TTC549 (cell line): ENCODE data around the gene LZTS2.

Experiments
- FAIRE-seq: peaks from 2 replicates; lab custom pipeline; 2012; peaks lifted over from hg19 to GRCh38; lab: Jason Lieb, UNC

The LZTS2 gene

DNA sequence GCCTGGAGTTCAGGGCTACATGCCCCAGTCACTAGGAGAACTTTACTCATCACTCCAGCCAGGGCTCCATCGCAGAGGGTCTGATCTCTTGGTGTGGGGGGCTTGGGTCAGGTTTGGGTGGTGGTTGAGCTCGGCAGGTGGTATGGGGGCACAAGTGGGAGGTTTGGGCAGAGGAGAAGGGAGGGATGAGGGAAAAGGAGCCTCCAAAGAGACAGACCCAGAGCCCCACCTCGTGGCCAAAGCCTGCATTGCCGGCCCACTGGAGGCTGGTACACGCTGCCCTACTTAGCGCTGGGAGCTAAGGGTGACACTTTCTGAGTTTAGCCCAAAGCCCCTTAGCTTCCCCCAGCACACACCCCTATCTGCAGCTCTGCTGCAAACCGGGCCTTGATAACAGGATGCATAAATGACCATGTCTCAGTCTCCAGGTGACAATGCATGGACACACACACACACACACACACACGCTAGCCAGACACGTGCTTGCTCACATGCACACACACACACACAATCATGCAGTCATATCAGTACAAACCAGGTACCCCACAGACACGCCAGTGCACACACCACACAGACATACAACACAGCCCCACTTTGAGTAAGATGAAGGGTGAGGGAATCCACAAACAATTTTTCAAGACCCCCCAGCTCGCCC lies 14.7 kb downstream of the LZTS2 start:
- FAIRE-seq: no peak

DNA sequence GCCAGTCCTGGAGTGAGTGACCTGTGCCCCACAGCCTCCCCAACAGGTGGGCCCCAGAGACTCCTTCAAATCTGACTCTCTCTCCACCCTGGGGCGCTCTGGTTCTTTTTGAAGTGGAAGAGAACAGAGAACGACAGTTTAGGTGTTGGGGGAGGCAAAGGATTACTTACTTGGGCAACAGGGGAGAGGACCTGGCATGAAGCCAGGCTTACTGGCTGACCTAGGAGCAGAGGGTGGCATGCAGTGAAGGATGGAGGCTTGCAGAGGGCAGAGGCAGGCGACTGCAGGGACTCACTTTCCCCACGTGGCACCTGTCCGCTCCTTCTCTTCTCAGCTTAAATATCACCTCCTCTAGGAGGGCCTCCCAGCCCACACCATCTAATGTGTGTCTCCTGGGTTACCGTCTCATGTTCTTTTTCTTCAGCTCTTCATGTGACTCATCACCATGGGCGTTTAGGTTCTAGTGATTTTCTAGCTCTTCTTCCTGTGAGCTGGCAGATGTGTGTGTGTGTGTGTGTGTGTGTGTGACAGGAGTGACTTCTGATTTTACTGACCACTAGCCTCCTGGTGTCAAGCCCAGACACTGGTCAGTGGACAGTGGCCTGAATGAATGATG lies 15.5 kb downstream of the LZTS2 start:
- no peak for FAIRE-seq

DNA sequence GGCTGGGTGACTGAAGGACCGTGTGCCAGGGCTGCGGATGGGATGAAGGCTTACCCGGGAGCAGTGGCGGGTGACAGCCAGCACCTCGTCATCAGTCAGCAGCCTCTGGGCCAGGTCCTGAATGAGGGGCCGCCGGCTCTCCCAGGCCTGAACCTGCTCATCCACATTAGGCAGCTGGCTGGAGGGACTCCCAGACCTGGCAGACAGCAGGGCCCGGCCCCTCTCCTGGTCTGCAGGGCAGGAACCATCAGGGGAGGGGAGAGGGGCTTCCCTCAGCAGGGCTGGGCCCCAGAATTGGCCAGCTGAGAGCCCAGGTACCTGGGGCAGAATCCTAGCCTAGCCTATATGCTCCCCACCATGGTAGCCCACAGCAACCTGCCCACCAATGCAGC lies 16.0 kb downstream of the LZTS2 start:
- FAIRE-seq: no peak

DNA sequence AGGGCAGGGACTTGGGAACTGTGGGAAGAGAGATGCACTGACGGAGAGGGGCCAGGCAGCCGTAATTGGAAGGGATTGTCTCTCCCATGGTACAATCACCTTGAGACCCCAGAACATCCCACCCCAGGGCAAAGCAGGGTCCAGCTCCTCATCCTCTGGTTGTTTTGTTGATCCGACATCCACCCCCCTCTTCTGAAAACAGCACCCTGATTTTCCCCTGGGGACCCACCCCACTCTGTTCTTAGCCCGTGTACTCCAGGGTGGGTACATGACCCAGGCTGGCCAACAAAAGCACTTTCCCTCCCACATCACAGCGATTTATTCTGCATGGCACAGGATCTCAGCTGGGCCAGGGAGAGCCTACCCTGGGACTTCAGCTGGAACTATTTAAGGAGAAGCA lies 17.2 kb downstream of the LZTS2 start:
- no peak for FAIRE-seq

DNA sequence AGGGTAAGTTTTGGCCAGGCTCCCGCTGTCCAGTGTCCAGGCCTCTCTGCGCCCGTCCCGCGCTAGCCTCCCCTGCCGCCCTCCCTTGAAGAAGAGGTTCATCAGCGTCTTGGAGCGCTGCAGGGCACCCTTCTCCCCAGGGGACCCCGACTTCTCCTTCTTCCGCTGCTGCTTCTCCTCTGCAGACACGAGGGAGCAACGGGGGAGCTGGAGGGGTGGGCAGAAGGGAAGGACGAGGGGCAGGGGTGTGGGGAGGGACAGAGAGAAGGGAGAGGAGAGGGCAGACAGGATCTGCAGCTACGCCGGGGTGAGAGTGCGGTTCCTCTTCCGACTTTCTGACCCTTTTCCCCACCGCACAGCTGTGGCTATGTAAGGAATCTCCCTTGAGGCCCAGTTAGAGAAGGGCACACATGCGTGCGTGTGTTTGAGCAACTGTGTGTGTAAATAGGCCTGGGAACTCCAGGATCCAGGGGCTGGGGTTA lies 18.6 kb downstream of the LZTS2 start:
- no peak for FAIRE-seq

DNA sequence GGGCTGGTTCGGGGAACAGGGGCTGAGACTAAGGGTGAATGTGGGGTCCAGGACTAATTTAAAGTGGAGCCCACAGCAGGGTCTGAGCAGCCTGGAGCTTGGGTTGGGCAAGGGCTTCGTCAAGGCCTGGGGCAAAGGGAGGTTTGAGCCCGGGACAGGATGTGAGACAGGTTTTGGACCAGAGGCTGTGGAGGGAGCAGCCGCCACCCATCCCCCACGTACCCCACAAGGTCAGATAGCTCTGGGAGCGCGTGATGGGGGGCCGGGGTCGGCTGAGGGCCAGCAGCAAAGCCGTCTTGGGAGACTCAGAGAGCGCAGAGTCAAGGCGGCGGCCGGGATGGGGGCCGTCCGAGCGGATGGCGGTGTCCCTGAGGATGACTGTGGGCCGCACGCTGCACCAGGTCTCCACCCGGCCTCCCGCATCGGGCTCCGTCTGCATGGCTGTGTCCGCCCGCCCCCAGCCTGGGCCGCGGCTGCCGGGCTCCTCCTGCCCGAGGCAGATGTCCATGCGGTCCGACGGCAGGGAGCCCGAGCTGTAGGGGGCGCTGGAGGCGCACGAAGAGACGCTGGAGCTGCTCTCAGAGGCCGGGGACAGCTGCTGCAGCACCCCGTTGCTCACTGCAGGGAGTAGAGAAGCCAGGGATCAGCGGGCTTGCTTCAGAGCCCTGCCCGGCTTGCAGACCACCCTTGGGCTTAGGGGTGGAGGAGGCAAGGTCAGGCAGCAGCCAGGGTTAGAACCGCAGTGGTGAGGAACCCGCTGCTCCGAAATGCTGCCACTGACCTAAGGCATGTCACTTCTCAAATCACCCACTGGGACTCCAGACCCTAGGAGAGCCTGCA lies 19.2 kb downstream of the LZTS2 start:
- no peak for FAIRE-seq

DNA sequence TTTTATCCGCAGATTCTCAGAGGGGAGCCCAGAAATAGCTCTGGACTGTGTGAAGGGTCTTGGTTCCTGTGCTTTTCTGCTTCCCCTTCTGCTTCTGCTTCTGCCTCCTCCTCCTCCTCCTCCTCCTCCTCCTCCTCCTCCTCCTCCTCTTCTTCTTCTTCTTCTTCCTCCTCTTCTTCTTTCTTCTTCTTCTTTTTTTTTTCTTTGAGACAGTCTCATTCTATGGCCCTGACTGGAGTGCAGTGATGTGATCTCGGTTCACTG lies 19.8 kb downstream of the LZTS2 start:
- no peak for FAIRE-seq

DNA sequence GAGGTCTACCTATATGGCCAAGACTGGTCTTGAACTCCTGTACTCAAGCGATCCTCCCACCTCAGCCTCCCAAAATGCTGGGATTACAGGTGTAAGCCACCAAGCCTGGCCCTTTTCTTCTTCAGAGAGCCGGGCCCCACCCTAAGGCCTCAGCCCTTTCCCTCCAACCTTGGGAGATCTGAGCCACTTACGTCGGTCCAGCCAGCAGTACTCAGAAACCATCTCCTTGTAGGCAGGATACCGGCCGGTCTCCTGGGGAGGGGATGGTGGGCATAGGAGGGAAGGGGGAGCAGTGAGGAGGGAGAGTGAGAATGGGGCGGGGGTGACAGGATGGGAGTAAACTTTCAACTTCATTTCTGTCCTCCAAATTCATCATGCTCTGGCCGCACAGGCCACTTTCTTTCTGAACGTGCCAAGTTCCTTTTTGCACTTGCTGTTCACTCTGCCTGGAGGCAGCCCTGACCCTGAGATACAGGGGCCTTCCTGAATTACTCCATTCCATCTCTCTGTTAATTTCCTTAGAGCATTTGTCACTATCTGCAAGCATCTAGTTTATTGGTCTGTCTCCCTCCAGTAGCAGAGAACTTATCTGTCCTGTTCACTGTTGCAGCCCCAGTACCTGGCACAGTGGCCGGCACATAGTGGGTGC lies 20.9 kb downstream of the LZTS2 start:
- no peak for FAIRE-seq

DNA sequence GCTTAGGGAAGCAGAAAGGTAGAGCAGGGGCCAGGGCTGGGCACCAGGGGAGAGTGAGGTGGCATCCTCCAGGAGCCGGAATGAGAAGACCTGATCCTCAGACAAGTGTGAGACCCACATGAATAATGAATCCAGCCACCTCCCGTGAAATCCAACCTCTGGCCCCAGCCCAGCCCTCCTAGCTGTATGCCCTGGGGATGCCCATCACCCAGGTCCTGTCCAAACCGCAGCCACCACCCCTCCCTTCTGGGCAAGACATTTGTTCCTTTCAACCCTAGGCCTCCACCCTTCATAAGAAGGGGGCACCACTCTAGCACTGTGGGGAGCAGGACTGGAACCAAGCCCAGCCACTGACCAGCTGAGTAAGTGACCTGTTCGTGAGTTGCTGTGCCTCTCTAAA lies 21.6 kb downstream of the LZTS2 start:
- no peak for FAIRE-seq

DNA sequence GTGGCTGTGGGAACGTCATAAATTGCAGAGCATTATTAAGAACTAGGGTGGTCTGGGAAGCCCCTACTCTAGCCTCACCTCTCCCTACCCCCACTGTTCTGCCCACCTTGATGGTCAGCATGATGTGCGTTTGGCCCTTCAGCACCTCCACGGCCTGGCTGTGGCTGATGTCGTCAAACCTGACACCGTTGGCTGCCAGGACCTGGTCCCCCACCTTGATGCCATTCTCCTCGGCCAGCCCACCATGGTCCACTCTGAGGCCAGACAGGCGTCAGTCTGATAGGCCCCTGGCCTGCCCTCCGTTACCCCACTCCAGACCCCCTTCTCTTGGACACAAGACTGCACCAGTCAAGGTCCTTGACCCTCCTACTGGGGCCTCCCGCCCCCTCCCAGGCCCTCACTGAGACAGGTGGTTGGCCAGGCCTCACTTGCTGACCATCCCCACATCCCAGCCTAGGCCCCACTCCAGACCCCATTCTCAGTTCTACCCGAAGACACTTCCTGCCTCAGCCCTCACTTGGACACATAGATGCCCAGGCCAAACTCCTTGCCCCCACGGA lies 22.2 kb downstream of the LZTS2 start:
- no peak for FAIRE-seq

DNA sequence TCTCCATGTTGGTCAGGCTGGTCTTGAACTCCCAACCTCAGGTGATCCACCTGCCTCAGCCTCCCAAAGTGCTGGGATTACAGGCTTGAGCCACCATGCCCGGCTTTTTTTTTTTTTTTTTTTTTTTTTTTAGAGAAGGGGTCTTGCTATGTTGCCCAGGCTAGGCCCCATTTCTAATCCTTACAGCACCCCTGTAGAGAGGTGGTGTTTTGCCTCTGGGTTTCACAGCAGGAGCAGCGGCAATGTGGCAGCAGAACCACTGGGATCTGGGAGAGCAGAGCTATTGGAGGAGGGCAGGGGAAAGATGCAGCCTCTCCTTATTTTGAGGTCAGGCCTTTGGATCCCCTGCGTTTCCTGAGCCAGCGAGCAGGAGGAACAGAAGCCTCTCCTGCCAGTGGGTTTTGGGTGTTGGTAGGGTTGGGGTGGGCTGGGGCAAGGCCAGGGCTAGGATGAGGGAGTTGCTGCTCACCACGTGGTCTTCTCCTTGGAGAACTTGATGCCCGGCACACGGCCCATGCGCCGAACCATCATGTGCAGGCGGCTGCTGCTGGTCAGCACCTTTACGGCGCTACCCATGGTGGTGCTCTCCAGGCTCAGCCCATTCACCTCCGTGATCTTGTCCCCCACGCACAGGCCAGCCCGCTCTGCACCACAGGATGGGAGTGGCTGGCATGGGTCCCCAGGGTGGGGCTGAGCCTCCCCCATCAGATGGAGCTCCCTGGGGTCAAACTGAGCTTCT lies 23.5 kb downstream of the LZTS2 start:
- no peak for FAIRE-seq

DNA sequence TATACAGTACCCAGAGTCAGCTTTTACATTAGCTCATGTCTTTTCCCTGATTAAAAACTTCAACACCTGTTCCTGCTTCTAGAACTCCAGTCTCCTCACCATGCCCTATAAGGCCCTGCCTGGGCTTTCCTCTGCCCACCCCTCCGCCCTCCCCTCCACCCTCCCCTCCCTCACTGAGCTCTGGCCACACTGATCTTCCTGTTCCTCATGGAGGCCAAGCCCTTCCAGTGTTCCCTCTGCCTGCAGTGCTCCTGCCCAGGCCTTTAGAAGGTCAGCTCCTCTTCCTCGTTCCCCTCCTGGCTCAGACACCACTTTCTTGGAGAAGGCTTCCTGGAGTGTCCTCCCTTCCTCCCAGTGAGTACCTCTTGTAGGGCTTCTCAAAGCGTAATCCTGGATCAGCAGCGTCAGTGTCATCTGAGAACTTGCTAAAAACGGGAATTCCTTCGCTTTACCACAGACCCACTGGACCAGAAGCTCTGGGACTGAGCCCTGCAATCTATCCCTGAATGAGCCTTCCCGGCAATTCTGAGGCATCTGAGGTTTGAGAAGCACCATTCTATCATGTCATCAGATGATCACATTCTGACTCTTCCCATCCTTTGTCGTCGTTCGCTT lies 27.6 kb downstream of the LZTS2 start:
- no peak for FAIRE-seq

DNA sequence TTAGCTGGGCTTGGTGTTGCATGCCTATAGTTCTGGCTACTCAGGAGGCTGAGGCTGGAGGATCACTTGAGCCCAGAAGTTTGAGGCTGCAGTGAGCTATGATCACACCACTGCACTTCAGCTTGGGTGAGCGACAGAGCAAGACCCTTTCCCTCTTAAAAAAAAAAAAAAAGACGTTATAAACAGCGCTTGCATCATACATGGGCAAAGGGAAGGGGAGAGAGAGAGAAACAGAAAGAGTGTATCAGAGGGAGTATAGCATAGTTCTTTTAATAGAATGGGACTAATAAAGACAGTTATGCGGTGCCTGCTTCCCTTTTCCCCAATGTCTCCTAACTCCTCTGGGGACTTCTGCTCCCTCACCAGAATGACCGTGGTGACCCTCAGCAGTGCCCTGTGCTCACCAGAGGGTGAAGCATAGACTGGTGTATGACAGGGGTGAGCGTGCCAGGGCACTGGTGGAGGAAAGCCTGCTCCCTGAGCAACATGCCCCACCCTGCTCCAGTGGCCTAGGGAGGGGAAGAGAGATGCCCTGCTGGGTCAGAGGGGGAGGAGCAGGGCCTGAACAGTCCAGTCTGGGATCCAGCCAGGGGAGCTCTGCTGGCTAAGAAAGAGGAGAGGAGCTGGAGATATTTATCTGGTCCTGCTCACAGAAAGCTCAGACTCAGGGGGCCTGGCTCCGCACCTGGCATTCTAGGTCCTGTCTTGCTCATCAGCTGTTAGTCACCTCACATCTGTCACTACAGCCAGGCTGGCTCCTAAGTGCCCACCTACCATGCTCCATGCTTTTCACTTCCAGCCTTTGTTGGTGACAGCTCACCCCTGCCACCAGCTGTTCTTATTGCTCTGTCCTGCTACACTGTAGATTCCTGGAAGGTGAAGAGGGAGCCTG lies 29.1 kb downstream of the LZTS2 start:
- FAIRE-seq: no peak

DNA sequence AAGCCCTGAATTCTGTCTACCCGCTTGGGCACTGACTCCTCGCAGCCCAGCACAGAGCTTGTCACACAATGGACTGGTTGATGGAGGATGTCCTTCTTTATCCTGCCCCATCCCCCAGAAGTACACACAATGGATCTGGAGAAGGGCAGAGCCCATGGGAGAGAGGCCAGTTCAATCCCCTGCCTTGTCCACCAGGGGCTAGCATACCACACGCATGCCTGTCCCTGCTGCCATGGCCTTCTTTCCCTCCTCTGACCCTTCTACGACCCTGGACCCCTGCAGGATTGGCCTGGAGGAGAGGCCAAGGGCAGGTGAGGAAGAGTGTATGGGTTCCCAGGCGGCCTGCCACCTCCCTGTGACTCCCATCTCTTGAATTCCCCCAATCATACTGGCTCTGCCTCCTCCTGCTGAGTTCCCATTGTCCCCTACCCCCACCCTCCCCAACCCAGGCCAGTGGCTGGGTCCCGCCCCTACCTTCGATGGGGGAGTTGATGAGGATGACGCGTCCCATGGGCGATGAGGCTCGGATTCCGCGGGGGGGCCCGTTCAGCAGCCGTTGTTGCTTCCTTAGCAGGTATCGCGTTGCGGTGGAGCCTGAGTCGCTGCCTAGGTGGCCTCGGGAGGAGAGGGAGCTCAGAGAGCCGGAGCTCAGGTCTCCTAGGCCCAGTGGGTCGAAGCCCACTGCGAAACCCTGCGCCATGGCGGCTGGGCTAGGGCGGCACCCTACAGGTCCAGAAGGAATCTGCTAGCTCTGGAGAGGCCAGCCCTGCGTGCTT lies 30.1 kb downstream of the LZTS2 start:
- FAIRE-seq: no peak

DNA sequence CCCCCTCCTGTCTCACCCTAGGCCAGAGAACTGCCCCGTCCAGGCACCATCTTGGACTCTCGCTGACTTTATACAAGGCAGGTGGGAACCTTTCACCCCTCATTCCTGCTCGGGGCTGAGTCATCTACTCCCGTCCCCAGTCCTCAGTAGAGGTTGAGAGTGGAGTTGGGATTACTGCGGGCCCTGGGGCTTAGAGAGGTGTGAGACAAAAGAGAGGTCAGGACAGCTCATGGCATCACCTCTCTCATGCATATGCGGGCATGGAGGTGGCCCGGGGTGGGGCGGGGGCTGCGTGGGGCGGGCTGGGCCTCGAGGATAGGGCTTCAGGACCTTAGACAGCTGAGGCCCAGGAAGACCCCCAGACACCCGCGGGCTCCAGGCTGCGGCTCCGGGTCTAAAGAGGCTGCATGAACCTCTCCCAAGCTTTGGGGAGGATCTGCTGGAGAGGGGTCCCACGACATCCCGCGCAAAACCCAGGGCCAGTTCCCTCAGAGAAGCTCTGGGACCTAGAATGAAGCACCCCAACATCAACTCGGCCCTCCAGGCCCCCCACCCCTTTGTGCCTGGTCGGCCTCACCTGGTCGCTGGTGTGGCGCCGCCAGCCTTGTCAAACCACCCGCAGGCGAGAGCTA lies 31.0 kb downstream of the LZTS2 start:
- FAIRE-seq: no peak

DNA sequence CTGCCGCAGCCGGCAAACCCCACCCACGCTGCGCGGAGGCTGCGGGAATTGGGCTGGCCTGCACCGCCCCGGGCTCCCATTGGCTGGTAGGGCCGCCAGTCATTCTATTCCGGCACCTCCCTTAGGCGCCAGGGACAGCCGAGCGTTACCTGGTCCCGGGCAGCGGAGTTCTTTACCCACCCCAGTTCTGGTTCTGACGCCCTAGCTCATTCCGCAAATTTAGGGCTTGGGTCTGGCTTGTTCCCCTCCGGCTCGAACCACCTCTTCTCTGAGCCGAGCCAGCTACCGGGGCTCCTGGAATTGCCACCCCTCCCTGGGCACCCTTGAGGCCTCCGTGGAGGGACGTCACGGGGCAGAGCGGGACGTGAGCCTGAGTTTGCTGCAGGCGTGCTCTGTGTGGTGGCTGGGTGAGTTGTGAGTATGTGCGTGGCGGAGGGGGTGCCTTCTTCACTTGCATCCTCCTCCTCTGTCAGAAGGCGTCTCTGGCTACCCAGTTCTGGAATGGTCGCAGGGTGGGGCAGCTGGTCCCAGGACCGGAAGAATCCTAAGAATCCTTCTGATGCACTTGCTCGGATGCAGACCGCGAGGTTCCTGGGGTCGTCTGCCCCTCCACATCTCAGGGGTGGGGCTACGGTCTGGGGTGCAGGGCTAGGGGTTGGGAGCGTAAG lies 31.7 kb downstream of the LZTS2 start, which contains the start of the genes PDZD7 and SFXN3:
Gene PDZD7, minus strand, starts transcription at position 2 of the 668 bp plus-strand sequence. CDS start 910 bp downstream, outside the sequence.
Gene SFXN3, plus strand, starts transcription at position 107 of the 668 bp plus-strand sequence. CDS start 3,461 bp downstream, outside the sequence.
- no peak for FAIRE-seq

DNA sequence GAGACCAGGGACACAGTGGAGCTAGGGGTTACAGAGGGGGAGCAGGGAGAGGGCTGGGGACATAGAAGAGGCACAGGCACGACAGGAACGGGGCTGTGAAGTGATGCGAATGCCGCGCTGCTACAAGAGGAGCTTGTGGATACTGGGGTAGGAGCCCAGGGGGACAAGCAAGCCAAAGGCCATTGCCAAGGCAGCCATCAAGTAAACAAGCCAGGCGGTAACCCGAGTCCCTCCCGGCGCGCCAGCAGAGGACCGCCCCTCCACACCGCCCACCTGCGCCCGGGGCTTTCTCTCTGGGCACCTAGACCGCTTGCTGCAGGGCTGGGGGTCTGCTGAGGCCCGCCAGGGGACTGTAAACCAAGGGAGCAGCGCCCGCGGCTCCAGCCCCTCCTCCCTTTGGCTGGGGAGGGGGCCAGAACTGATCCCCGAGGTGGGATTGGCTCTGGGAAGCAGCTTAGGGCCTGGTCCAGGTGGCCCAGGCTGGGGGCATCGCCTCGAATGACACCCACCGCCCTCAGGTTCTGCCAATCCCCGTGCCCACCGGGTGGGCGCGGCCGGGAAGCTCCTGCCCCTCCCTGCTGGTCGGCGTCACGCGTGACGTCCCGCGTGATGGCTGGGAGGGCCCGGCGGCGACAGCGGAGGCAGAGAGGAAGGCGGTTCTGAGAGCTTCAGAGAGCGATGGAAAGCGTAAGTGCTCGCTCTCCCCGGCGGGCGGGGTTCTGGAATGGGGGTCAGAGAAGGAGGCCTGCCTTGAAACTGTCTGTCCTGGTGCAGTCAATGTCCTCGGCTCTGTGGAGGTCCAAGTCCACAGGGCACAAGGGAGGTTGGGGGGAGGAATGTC lies 32.4 kb downstream of the LZTS2 start:
- no peak for FAIRE-seq
